ENCODE measurements around the gene EVL.

GRCh38 chr14:100067481-100067880 is 2.3 kb downstream of the EVL start:
- TF ChIP-seq CTCF (conservative IDR thresholded peaks at IDR 0.05; ENCODE audit: low read length) (no peak), EZH2phosphoT487 (IDR thresholded peaks at IDR 0.05; ENCODE audit: borderline replicate concordance) (no peak)

Measured in Loucy (cell line).